SK-N-SH (cell line): ENCODE data around the gene ABHD11. TPM values are rescaled to one million over a fixed set of nuclear protein-coding genes. Genes with fewer than 3 reads are reported as not detected.

Experiments used
- CTCF ChIA-PET: fragments of 300-600, 350-600 bp; formaldehyde crosslinking; extraction: SDS; loops from one replicate; lab custom pipeline; 2021; lab: Yijun Ruan, JAX
- POLR2A ChIA-PET: fragments of 350-600 bp; sonication (Branson Sonifier 250); formaldehyde crosslinking; extraction: SDS; loops from one replicate; lab custom pipeline; 2020; ENCODE audit warnings: antibody characterized with exemption, inconsistent platforms; lab: Yijun Ruan, JAX
- DNase-seq: peaks from one replicate; pipeline ENCODE4 v3.0.0; 2012
- H2AFZ ChIP-seq: fragments of 200-600 bp; sonication (generic); 2 replicates; pipeline ENCODE4 v1.8.1; 2016; ENCODE audit warnings: antibody characterized with exemption, mild to moderate bottlenecking, low read depth
- H3F3A ChIP-seq: fragments of 200-600 bp; sonication (generic); replicated peaks from 2 replicates; pipeline ENCODE3; 2016; ENCODE audit warnings: antibody characterized with exemption, mild to moderate bottlenecking; ENCODE audit not compliant: insufficient read depth
- H3K27ac ChIP-seq, 2 experiments: fragments of 200-500 bp in 1 of 2; fragments of 200-600 bp in 1 of 2; sonication (Bioruptor generic) in 1 of 2; sonication (generic), shearing (Covaris generic) in 1 of 2; 2 replicates each; pipeline versions ENCODE4 v1.5.1 to v1.6.1; 2014 to 2016; ENCODE audit warnings: low read depth in 2 of 2, inconsistent platforms in 1 of 2, low read length in 1 of 2, mild to moderate bottlenecking in 1 of 2, mixed read lengths in 1 of 2
- H3K27me3 ChIP-seq: fragments of 200-600 bp; sonication (generic), shearing (Covaris generic); 2 replicates; pipeline ENCODE4 v1.6.1; 2016; ENCODE audit warnings: mixed run types; ENCODE audit not compliant: insufficient read depth
- H3K36me3 ChIP-seq, 2 experiments: fragments of 200-500 bp in 1 of 2; fragments of 200-600 bp in 1 of 2; sonication (Bioruptor generic) in 1 of 2; sonication (generic) in 1 of 2; replicated peaks in 1 of 2; 2 replicates each; pipeline versions ENCODE3 to v1.5.1; 2014 to 2016; ENCODE audit warnings: low read length in 1 of 2, mild to moderate bottlenecking in 1 of 2; ENCODE audit not compliant: insufficient read depth in 2 of 2, control insufficient read depth in 1 of 2
- H3K4me1 ChIP-seq, 2 experiments: fragments of 200-500 bp in 1 of 2; fragments of 200-600 bp in 1 of 2; sonication (Bioruptor generic) in 1 of 2; sonication (generic), shearing (Covaris generic) in 1 of 2; 2 replicates each; pipeline versions ENCODE4 v1.5.1 to v1.6.1; 2014 to 2016; ENCODE audit warnings: low read depth in 1 of 2, low read length in 1 of 2, mixed run types in 1 of 2; ENCODE audit not compliant: insufficient read depth in 2 of 2, control insufficient read depth in 1 of 2
- H3K4me2 ChIP-seq: fragments of 200-600 bp; sonication (generic), shearing (Covaris generic); 2 replicates; pipeline ENCODE4 v1.6.1; 2017; ENCODE audit warnings: mixed run types
- H3K4me3 ChIP-seq, 2 experiments: fragments of 200-500 bp in 1 of 2; fragments of 200-600 bp in 1 of 2; sonication (Bioruptor generic) in 1 of 2; sonication (generic), shearing (Covaris generic) in 1 of 2; 2 replicates each; pipeline versions ENCODE4 v1.5.1 to v1.8.1; 2014 to 2016; ENCODE audit warnings: low read depth in 2 of 2, inconsistent platforms in 1 of 2, low read length in 1 of 2, mild to moderate bottlenecking in 1 of 2, mixed read lengths in 1 of 2, moderate library complexity in 1 of 2
- H3K79me2 ChIP-seq: fragments of 200-600 bp; sonication (generic); 2 replicates; pipeline ENCODE4 v1.8.1; 2017; ENCODE audit warnings: mild to moderate bottlenecking; ENCODE audit not compliant: insufficient read depth
- H3K9ac ChIP-seq: fragments of 200-600 bp; sonication (generic); 2 replicates; pipeline ENCODE4 v1.6.1; 2017; ENCODE audit warnings: mixed run types
- H3K9me2 ChIP-seq: fragments of 200-600 bp; sonication (generic); 2 replicates; pipeline ENCODE4 v1.6.1; 2017; ENCODE audit warnings: mixed run types
- H3K9me3 ChIP-seq: fragments of 200-600 bp; sonication (generic); 2 replicates; pipeline ENCODE4 v1.6.1; 2017; ENCODE audit warnings: mixed run types, mild to moderate bottlenecking, moderate library complexity
- H4K20me1 ChIP-seq: fragments of 200-600 bp; sonication (generic); 2 replicates; pipeline ENCODE4 v1.6.1; 2017; ENCODE audit warnings: mild to moderate bottlenecking, mixed run types; ENCODE audit not compliant: insufficient read depth
- CTCF ChIP-seq: fragments of 200-600 bp; sonication (generic); IDR thresholded peaks from 2 replicates; pipeline ENCODE4 v1.6.1; 2017; ENCODE audit warnings: antibody characterized with exemption, mild to moderate bottlenecking, moderate library complexity
- ELF1 ChIP-seq: IDR thresholded peaks from 2 replicates; pipeline ENCODE4 v1.4.0; 2012
- EZH2phosphoT487 ChIP-seq: fragments of 200-600 bp; sonication (generic); IDR thresholded peaks from 2 replicates; pipeline ENCODE4 v1.6.1; 2017; ENCODE audit warnings: low read depth, mixed run types, mild to moderate bottlenecking, antibody characterized with exemption, moderate library complexity, borderline replicate concordance
- FOXM1 ChIP-seq: IDR thresholded peaks from 2 replicates; pipeline ENCODE4 v1.4.0; 2012; ENCODE audit warnings: low read depth, mild to moderate bottlenecking
- GABPA ChIP-seq: IDR thresholded peaks from 2 replicates; pipeline ENCODE4 v1.4.0; 2012; ENCODE audit warnings: low read depth, mild to moderate bottlenecking
- GATA2 ChIP-seq: sonication (generic); formaldehyde crosslinking; IDR thresholded peaks from 2 replicates; pipeline ENCODE4 v1.5.0; 2020; ENCODE audit warnings: mild to moderate bottlenecking, missing genetic modification reagents
- MXI1 ChIP-seq: IDR thresholded peaks from 2 replicates; pipeline ENCODE4 v1.6.1; 2012; ENCODE audit warnings: mild to moderate bottlenecking, low read depth, low read length, improper control_type of control experiment
- NRF1 ChIP-seq: IDR thresholded peaks from 2 replicates; pipeline ENCODE4 v1.6.1; 2012; ENCODE audit warnings: low read depth, mild to moderate bottlenecking, low read length
- PBX3 ChIP-seq: IDR thresholded peaks from 2 replicates; pipeline ENCODE4; 2012
- RAD21 ChIP-seq: IDR thresholded peaks from 2 replicates; pipeline ENCODE4 v1.6.1; 2012; ENCODE audit warnings: mild to moderate bottlenecking, low read length
- RCOR1 ChIP-seq: fragments of 150-350 bp; IDR thresholded peaks from 2 replicates; pipeline ENCODE4 v1.6.1; 2017; ENCODE audit warnings: antibody characterized with exemption, low read length
- REST ChIP-seq: IDR thresholded peaks from 2 replicates; pipeline ENCODE4 v1.6.1; 2012; ENCODE audit warnings: mild to moderate bottlenecking, low read depth, low read length, moderate library complexity
- RFX5 ChIP-seq: IDR thresholded peaks from 2 replicates; pipeline ENCODE4 v1.6.1; 2012; ENCODE audit warnings: mild to moderate bottlenecking, improper control_type of control experiment, low read length
- RXRA ChIP-seq: IDR thresholded peaks from 2 replicates; pipeline ENCODE4 v1.4.0; 2012; ENCODE audit warnings: low read depth, mild to moderate bottlenecking, borderline replicate concordance
- SMC3 ChIP-seq: IDR thresholded peaks from 2 replicates; pipeline ENCODE4 v1.6.1; 2012; ENCODE audit warnings: low read depth, low read length, improper control_type of control experiment
- TAF1 ChIP-seq: IDR thresholded peaks from 2 replicates; pipeline ENCODE4 v1.6.1; 2012; ENCODE audit warnings: low read depth, mild to moderate bottlenecking, low read length, moderate library complexity, borderline replicate concordance
- TEAD4 ChIP-seq: IDR thresholded peaks from 2 replicates; pipeline ENCODE4 v1.4.0; 2012; ENCODE audit warnings: mild to moderate bottlenecking, borderline replicate concordance; ENCODE audit not compliant: insufficient read depth
- WGBS: methylation state at CpG from one replicate; pipeline ENCODE4 v1.1.6; 2017; ENCODE audit warnings: low lambda C conversion rate; 5-methylcytosine and 5-hydroxymethylcytosine counted together
- polyA plus RNA-seq, 3 experiments: library from polyadenylated mRNA; depleted of rRNA; stranded (reverse); fragments of >200 nt; gene quantifications; 2 replicates each; pipeline ENCODE4 v1.2.3, GENCODE V29; 2012

Gene ABHD11
- polyA plus RNA-seq, 1 of the 3 experiments (the other 2 are of a cell fraction) = 29.9 TPM

GRCh38 chr7:73742338-73742752 is 3.7 kb upstream of the ABHD11 start:
- H3K9ac ChIP-seq = no peak overlapping the region
- H3K27ac ChIP-seq = no peak overlapping the region
- no peak overlapping the region for H3K4me3 ChIP-seq
- ChIA-PET CTCF (interaction anchor here (0.7 to 6.8 kb wide), 4 partner anchors 7 to 146 kb away, joined by 3 to 52 read pairs (median 12); no protein-coding TSS in a partner anchor), POLR2A (no interaction called here)
- WGBS = 86% methylated on average over 7 of the region's 7 CpGs
- no peak overlapping the region for H3K4me2 ChIP-seq
- peaks cover 13% of the 10 kb centered on the region; the same call in 1 of the 2 replicates for H3K79me2 ChIP-seq
- no peaks in the 10 kb centered on the region for H3K9me3 ChIP-seq
- H3K9me2 ChIP-seq = no peaks in the 10 kb centered on the region
- no peak for TF ChIP-seq RFX5
- TF ChIP-seq SMC3 = no peak
- no peak for TF ChIP-seq TAF1
- TF ChIP-seq ELF1 = no peak
- TF ChIP-seq RCOR1 = no peak
- no peak for TF ChIP-seq RAD21
- no peak for TF ChIP-seq GATA2 (CRISPR knock-in tag)
- no peak for TF ChIP-seq EZH2phosphoT487
- no peak for TF ChIP-seq CTCF
- no peak for TF ChIP-seq GABPA
- no peak for TF ChIP-seq NRF1
- no peak for TF ChIP-seq TEAD4
- H3K4me1 ChIP-seq = peaks cover 6 to 16% of the 10 kb centered on the region in 2 experiments; a peak in 2 of 4 replicates
- no peaks in the 10 kb centered on the region for H3K27me3 ChIP-seq
- no peaks in the 10 kb centered on the region for H4K20me1 ChIP-seq
- peaks cover 2 to 4% of the 10 kb centered on the region in 2 experiments for H3K36me3 ChIP-seq
- H3F3A ChIP-seq = peaks cover 10% of the 10 kb centered on the region
- no peak for DNase-seq
- no peak overlapping the region for H2AFZ ChIP-seq

- Histone ChIP-seq H3K4me1 (peaks cover 7 to 16% of the 10 kb centered on the region in 2 experiments; a peak in 2 of 4 replicates), H4K20me1 (no peaks in the 10 kb centered on the region), H3K4me2 (no peak overlapping the region), H3F3A (peaks cover 10% of the 10 kb centered on the region), H3K9me3 (no peaks in the 10 kb centered on the region), H2AFZ (no peak overlapping the region), H3K79me2 (peaks cover 20% of the 10 kb centered on the region; the same call in 1 of the 2 replicates), H3K36me3 (peaks cover 8% of the 10 kb centered on the region in 2 experiments), H3K4me3 (no peak overlapping the region), H3K27ac (no peak overlapping the region), H3K9me2 (no peaks in the 10 kb centered on the region), H3K9ac (no peak overlapping the region), H3K27me3 (no peaks in the 10 kb centered on the region)
- no peak for DNase-seq
- POLR2A ChIA-PET = no interaction called here
- TF ChIP-seq GABPA (no peak), RXRA (no peak), CTCF (no peak), GATA2 (CRISPR knock-in tag) (no peak), PBX3 (no peak), REST (no peak), SMC3 (no peak), TEAD4 (no peak), FOXM1 (no peak), TAF1 (no peak), MXI1 (no peak), RCOR1 (no peak)
- WGBS = 96% methylated on average over 5 of the region's 5 CpGs
- CTCF ChIA-PET = interaction anchor here (1.8 to 8.4 kb wide), 3 partner anchors 18 to 134 kb away, joined by 6 to 89 read pairs (median 52); no protein-coding TSS in a partner anchor
These were observed 3.0 kb upstream of the ABHD11 start for GRCh38 chr7:73741600-73741999.
